Uterus (tissue), 2 donors: ENCODE results near the gene AZIN2.

Experiments
- CTCF ChIP-seq, 4 experiments: fragments of 200-600 bp in 2 of 4; fragments of 450-650 bp in 2 of 4; sonication (generic) in 2 of 4; IDR thresholded peaks; one replicate each; pipeline ENCODE4 v1.5.1; 2016 to 2019; ENCODE audit warnings: antibody characterized with exemption in 4 of 4, mild to moderate bottlenecking in 2 of 4, moderate library complexity in 1 of 4
- POLR2A ChIP-seq, 2 donors: fragments of 450-650 bp; IDR thresholded peaks; one replicate each; pipeline ENCODE4 v1.6.1; 2016; ENCODE audit warnings: antibody characterized with exemption in 2 of 2, mild to moderate bottlenecking in 1 of 2, moderate library complexity in 1 of 2

DNA sequence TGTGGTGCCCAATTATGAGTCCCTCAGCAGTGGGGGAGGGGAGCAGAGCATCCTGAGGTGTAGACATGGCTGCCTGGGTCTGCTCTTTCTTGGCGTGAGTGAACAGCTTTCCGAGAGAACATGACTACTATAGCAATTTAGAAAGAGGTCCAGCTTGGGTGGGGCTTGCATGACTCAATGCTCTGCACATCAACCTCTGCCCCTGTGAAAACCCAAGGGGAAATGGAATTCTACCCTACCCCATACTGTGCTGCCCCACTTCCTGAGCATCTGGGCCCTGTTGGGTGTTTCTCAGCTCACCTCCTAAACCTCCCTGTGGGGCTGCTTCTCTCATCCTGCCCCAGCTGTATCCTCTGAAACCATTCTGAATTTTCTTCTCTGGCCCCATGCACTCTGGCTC lies 8.2 kb upstream of the AZIN2 start:
- TF ChIP-seq POLR2A (IDR thresholded peaks at IDR 0.05) (no peak), CTCF (IDR thresholded peaks at IDR 0.05) (no peak)
